GM12874 (cell line): ENCODE results near the gene NDUFAF2.
A peak's percentile ranks its signal among the peaks of the same experiment; 100 is the strongest.

ENCODE experiments used
- CTCF ChIP-seq: IDR thresholded peaks from 2 replicates; pipeline ENCODE4 v1.5.1; 2011; ENCODE audit warnings: low read depth, mild to moderate bottlenecking, control low read depth, low read length, moderate library complexity; ENCODE audit not compliant: insufficient read depth

Gene NDUFAF2

GRCh38 chr5:60943624-60944023 lies 1.4 kb upstream of the NDUFAF2 start:
- no peak for TF ChIP-seq CTCF

GRCh38 chr5:60945813-60946187 lies 795 bp downstream of the NDUFAF2 start:
- TF ChIP-seq CTCF: no peak

GRCh38 chr5:60948738-60949137 lies 3.7 kb downstream of the NDUFAF2 start:
- no peak for TF ChIP-seq CTCF

- no peak for TF ChIP-seq CTCF
These were observed 10.2 kb downstream of the NDUFAF2 start for GRCh38 chr5:60955239-60955638.

GRCh38 chr5:60958088-60958487 lies 13.1 kb downstream of the NDUFAF2 start:
- no peak for TF ChIP-seq CTCF

- no peak for TF ChIP-seq CTCF
These were observed 13.7 kb downstream of the NDUFAF2 start for GRCh38 chr5:60958712-60959111.

GRCh38 chr5:60959156-60959555 lies 14.2 kb downstream of the NDUFAF2 start:
- TF ChIP-seq CTCF: no peak

GRCh38 chr5:60960591-60960990 lies 15.6 kb downstream of the NDUFAF2 start:
- peak; percentile 35; the same call in 1 of the 2 replicates for TF ChIP-seq CTCF
